22Rv1 (cell line): ENCODE results near the gene PBX2.

Source experiments
- ZFX ChIP-seq: fragments of 450-650 bp; IDR thresholded peaks from 2 replicates; pipeline ENCODE4 v1.6.1; 2017; ENCODE audit warnings: antibody characterized with exemption, borderline replicate concordance
- TF ChIP-seq, protein P1 (sequence below): fragments of 450-650 bp; IDR thresholded peaks from 2 replicates; pipeline ENCODE4 v1.5.1; 2017; ENCODE audit warnings: mild to moderate bottlenecking

DNA sequence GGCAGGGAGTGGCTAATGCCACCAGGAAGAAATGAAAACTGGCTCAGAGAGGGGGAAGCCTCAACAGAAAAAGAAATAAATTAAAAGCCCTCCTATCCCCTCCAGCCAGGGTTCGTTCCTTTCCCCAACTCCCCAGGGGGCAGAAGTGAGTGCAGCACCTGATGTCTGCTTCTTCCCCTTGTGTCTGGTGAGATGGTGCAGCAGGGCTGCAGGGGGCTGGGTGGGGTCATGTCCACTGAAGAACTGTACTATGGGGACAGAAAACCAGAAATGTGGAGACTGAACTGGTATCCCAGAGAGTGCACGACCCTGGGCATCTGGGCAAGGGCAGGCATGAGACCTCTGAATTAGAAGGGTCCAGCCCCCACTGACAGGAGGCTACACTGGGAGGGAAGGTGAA is 21.7 kb downstream of the PBX2 start:
- TF ChIP-seq, protein P1, sequence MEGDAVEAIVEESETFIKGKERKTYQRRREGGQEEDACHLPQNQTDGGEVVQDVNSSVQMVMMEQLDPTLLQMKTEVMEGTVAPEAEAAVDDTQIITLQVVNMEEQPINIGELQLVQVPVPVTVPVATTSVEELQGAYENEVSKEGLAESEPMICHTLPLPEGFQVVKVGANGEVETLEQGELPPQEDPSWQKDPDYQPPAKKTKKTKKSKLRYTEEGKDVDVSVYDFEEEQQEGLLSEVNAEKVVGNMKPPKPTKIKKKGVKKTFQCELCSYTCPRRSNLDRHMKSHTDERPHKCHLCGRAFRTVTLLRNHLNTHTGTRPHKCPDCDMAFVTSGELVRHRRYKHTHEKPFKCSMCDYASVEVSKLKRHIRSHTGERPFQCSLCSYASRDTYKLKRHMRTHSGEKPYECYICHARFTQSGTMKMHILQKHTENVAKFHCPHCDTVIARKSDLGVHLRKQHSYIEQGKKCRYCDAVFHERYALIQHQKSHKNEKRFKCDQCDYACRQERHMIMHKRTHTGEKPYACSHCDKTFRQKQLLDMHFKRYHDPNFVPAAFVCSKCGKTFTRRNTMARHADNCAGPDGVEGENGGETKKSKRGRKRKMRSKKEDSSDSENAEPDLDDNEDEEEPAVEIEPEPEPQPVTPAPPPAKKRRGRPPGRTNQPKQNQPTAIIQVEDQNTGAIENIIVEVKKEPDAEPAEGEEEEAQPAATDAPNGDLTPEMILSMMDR, result no peak
- TF ChIP-seq ZFX, result no peak
